Neural cell (in vitro differentiated cells): ENCODE results near the gene HSPA12A.

Source experiments
- EP300 ChIP-seq: fragments of 450-650 bp; conservative IDR thresholded peaks from 2 replicates; pipeline ENCODE4 v1.6.1; 2014; ENCODE audit warnings: antibody characterized with exemption, mild to moderate bottlenecking, moderate library complexity; ENCODE audit not compliant: poor library complexity, severe bottlenecking
- EZH2 ChIP-seq: fragments of 200-600, 300-800 bp; shearing (Covaris generic), sonication (generic); IDR thresholded peaks from 2 replicates; pipeline ENCODE4 v1.6.1; 2014; ENCODE audit warnings: antibody characterized with exemption, low read length, borderline replicate concordance, mild to moderate bottlenecking; ENCODE audit not compliant: insufficient read depth, poor library complexity, severe bottlenecking
- MXI1 ChIP-seq: fragments of 450-650 bp; conservative IDR thresholded peaks from 2 replicates; pipeline ENCODE4 v1.6.1; 2014; ENCODE audit warnings: antibody characterized with exemption, mild to moderate bottlenecking; ENCODE audit not compliant: poor library complexity, severe bottlenecking
- POLR2AphosphoS5 ChIP-seq: IDR thresholded peaks from 2 replicates; pipeline ENCODE4 v1.6.1; 2012
- RAD21 ChIP-seq: fragments of 450-650 bp; conservative IDR thresholded peaks from 2 replicates; pipeline ENCODE4 v1.6.1; 2014; ENCODE audit warnings: antibody characterized with exemption, mild to moderate bottlenecking, moderate library complexity
- REST ChIP-seq: IDR thresholded peaks from 2 replicates; pipeline ENCODE4 v1.6.1; 2012; ENCODE audit warnings: borderline replicate concordance
- SMC3 ChIP-seq: fragments of 450-650 bp; conservative IDR thresholded peaks from 2 replicates; pipeline ENCODE4 v1.6.1; 2014; ENCODE audit warnings: antibody characterized with exemption, mild to moderate bottlenecking, moderate library complexity; ENCODE audit not compliant: poor library complexity
- TAF1 ChIP-seq: IDR thresholded peaks from 2 replicates; pipeline ENCODE4 v1.6.1; 2012; ENCODE audit warnings: low read depth
- TF ChIP-seq, protein P1 (sequence below): fragments of 450-650 bp; IDR thresholded peaks from 2 replicates; pipeline ENCODE4 v1.5.1; 2014; ENCODE audit warnings: antibody characterized with exemption, mild to moderate bottlenecking, moderate library complexity; ENCODE audit not compliant: poor library complexity, severe bottlenecking

DNA sequence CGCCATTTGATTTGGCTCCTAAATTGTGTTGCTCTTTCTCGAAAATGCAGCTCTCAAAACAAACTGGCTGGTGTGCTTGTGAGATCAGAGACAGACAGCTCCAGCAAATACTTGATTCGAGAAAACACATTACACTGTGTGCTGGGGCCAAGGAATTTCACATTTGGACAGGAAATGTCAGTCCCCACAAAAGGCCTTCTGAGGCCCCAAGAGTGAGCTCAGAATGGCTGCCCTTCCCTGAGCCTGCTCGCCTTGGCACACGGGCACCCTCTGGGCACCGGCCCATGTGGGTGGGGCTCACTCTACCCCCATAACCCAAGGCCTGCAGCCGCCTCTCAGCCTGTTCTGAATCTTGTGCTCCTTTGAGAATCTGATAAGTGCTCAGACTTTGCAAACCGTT is 13.9 kb upstream of the HSPA12A start:
- TF ChIP-seq, protein P1, sequence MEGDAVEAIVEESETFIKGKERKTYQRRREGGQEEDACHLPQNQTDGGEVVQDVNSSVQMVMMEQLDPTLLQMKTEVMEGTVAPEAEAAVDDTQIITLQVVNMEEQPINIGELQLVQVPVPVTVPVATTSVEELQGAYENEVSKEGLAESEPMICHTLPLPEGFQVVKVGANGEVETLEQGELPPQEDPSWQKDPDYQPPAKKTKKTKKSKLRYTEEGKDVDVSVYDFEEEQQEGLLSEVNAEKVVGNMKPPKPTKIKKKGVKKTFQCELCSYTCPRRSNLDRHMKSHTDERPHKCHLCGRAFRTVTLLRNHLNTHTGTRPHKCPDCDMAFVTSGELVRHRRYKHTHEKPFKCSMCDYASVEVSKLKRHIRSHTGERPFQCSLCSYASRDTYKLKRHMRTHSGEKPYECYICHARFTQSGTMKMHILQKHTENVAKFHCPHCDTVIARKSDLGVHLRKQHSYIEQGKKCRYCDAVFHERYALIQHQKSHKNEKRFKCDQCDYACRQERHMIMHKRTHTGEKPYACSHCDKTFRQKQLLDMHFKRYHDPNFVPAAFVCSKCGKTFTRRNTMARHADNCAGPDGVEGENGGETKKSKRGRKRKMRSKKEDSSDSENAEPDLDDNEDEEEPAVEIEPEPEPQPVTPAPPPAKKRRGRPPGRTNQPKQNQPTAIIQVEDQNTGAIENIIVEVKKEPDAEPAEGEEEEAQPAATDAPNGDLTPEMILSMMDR, result no peak
- TF ChIP-seq SMC3 (no peak), POLR2AphosphoS5 (no peak), REST (no peak), TAF1 (no peak), EP300 (no peak), RAD21 (no peak), EZH2 (no peak), MXI1 (no peak)
